ENCODE results near the gene XPNPEP2. TPM values are rescaled to one million over a fixed set of nuclear protein-coding genes. Genes with fewer than 3 reads are reported as not detected.

Gene XPNPEP2
- total and polyA plus RNA-seq, 4 donors: 0.87 to 4.1 (median 2.3) TPM

DNA sequence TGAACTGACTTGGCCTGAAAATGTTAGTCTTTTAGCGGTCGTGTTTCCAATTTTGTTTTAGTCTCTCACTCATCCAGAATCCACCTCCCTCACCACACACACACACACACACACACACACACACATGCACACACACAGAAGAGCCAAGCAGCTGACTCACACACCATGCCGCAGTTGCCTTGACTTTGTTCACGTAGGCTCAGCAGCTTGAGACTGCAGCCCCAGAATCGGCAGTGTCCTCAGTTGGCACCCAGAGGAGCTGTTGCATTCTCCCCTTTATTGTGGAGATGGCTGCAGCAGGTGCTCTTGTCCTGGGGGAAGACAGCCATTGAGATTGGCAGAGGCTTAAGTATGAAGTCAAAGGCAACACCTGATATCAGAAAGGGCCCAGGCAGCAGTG lies 20.9 kb upstream of the XPNPEP2 start:
- no peak for DNase-seq (ENCODE audit: low read depth in 4 of 6, low spot score in 6 of 6)
- WGBS (ENCODE audit: insufficient coverage): 33% methylated on average over 5 of the region's 5 CpGs
- Histone ChIP-seq H3K4me3 (ENCODE audit: low read depth, low read length) (no peak overlapping the region), H3K9me3 (ENCODE audit: control insufficient read depth, insufficient read depth, low read length) (no peaks in the 10 kb centered on the region), H3K27me3 (ENCODE audit: control insufficient read depth, insufficient read depth, low read length) (peaks cover 2% of the 10 kb centered on the region), H3K27ac (ENCODE audit: low read depth, low read length) (no peak overlapping the region), H3K36me3 (ENCODE audit: control insufficient read depth, insufficient read depth, low read length) (no peaks in the 10 kb centered on the region), H3K4me1 (ENCODE audit: control insufficient read depth, insufficient read depth, low read length) (no peaks in the 10 kb centered on the region)

DNA sequence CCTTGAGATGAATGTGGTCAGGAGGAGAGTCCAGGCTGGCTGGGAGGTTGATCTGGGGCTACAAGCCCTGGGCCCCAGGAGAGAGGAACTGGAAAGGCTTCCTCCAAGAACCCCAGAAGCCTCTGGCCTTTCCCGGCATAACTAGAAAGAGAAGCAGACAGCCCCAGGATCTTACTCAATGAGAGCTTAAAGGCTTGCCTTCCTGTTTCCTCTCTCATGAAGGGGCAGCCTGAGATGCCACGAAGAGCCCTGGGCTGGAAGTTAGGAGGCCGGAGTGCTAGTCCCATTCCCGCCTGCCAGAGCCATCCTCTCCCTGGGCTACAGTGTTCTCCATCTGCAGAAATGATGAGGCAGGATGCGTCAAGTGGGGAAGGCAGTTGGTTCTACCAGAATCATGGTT lies 20.1 kb upstream of the XPNPEP2 start:
- Histone ChIP-seq H3K27ac (ENCODE audit: low read depth, low read length) (no peak overlapping the region), H3K4me1 (ENCODE audit: control insufficient read depth, insufficient read depth, low read length) (no peaks in the 10 kb centered on the region), H3K27me3 (ENCODE audit: control insufficient read depth, insufficient read depth, low read length) (peaks cover 2% of the 10 kb centered on the region), H3K4me3 (ENCODE audit: low read depth, low read length) (no peak overlapping the region), H3K9me3 (ENCODE audit: control insufficient read depth, insufficient read depth, low read length) (no peaks in the 10 kb centered on the region), H3K36me3 (ENCODE audit: control insufficient read depth, insufficient read depth, low read length) (no peaks in the 10 kb centered on the region)
- DNase-seq (ENCODE audit: low read depth in 4 of 6, low spot score in 6 of 6): no peak
- WGBS (ENCODE audit: insufficient coverage): 76% methylated on average over 5 of the region's 5 CpGs

DNA sequence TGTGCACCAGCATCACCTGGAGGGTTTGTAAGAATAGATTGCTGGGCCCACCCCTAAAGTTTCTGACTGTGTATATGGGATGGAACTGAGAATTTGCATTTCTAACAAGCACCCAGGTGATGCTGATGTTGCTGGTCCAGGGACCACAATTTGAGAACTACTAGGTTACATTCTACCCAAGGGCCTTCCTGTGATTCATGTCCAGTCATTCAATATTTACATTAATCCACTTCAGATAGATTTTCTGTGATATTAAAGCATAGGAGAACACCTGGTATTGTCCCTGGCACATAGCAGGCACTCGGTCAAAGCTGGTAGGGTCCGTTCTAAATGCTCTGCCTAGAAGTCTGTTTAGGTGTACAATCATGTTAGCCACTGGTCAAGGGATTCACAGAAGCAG lies 19.5 kb upstream of the XPNPEP2 start:
- no peaks in the 10 kb centered on the region for H3K9me3 ChIP-seq (ENCODE audit: control insufficient read depth, insufficient read depth, low read length)
- no peak for DNase-seq (ENCODE audit: low read depth in 4 of 6, low spot score in 6 of 6)
- 62% methylated on average over 2 of the region's 2 CpGs for WGBS (ENCODE audit: insufficient coverage)
- H3K27me3 ChIP-seq (ENCODE audit: control insufficient read depth, insufficient read depth, low read length): peaks cover 2% of the 10 kb centered on the region
- no peaks in the 10 kb centered on the region for H3K36me3 ChIP-seq (ENCODE audit: control insufficient read depth, insufficient read depth, low read length)
- no peaks in the 10 kb centered on the region for H3K4me1 ChIP-seq (ENCODE audit: control insufficient read depth, insufficient read depth, low read length)
- H3K4me3 ChIP-seq (ENCODE audit: low read depth, low read length): no peak overlapping the region
- no peak overlapping the region for H3K27ac ChIP-seq (ENCODE audit: low read depth, low read length)

- Histone ChIP-seq H3K36me3 (ENCODE audit: control insufficient read depth, insufficient read depth, low read length) (no peaks in the 10 kb centered on the region), H3K9me3 (ENCODE audit: control insufficient read depth, insufficient read depth, low read length) (no peaks in the 10 kb centered on the region), H3K27ac (ENCODE audit: low read depth, low read length) (no peak overlapping the region), H3K27me3 (ENCODE audit: control insufficient read depth, insufficient read depth, low read length) (peaks cover 2% of the 10 kb centered on the region), H3K4me1 (ENCODE audit: control insufficient read depth, insufficient read depth, low read length) (no peaks in the 10 kb centered on the region), H3K4me3 (ENCODE audit: low read depth, low read length) (no peak overlapping the region)
- 34% methylated on average over 4 of the region's 11 CpGs for WGBS (ENCODE audit: insufficient coverage)
- DNase-seq (ENCODE audit: low read depth in 4 of 6, low spot score in 6 of 6): no peak
Measured at GRCh38 chrX:129719931-129720530, 18.7 kb upstream of the XPNPEP2 start.

GRCh38 chrX:129720741-129721140 lies 18.0 kb upstream of the XPNPEP2 start:
- H3K27me3 ChIP-seq (ENCODE audit: control insufficient read depth, insufficient read depth, low read length): peaks cover 2% of the 10 kb centered on the region
- DNase-seq (ENCODE audit: low read depth in 4 of 6, low spot score in 6 of 6): no peak
- H3K4me1 ChIP-seq (ENCODE audit: control insufficient read depth, insufficient read depth, low read length): no peaks in the 10 kb centered on the region
- no peaks in the 10 kb centered on the region for H3K36me3 ChIP-seq (ENCODE audit: control insufficient read depth, insufficient read depth, low read length)
- H3K9me3 ChIP-seq (ENCODE audit: control insufficient read depth, insufficient read depth, low read length): no peaks in the 10 kb centered on the region
- H3K27ac ChIP-seq (ENCODE audit: low read depth, low read length): no peak overlapping the region
- 86% methylated on average over 3 of the region's 6 CpGs for WGBS (ENCODE audit: insufficient coverage)
- H3K4me3 ChIP-seq (ENCODE audit: low read depth, low read length): no peak overlapping the region

- WGBS (ENCODE audit: insufficient coverage): no CpG with 5 or more reads among the region's 2 CpGs
- Histone ChIP-seq H3K4me1 (ENCODE audit: control insufficient read depth, insufficient read depth, low read length) (no peaks in the 10 kb centered on the region), H3K36me3 (ENCODE audit: control insufficient read depth, insufficient read depth, low read length) (no peaks in the 10 kb centered on the region), H3K4me3 (ENCODE audit: low read depth, low read length) (no peak overlapping the region), H3K27me3 (ENCODE audit: control insufficient read depth, insufficient read depth, low read length) (peaks cover 2% of the 10 kb centered on the region), H3K27ac (ENCODE audit: low read depth, low read length) (no peak overlapping the region), H3K9me3 (ENCODE audit: control insufficient read depth, insufficient read depth, low read length) (no peaks in the 10 kb centered on the region)
- DNase-seq (ENCODE audit: low read depth in 4 of 6, low spot score in 6 of 6): no peak
Measured at GRCh38 chrX:129721414-129721813, 17.4 kb upstream of the XPNPEP2 start.

GRCh38 chrX:129721870-129722269 lies 16.9 kb upstream of the XPNPEP2 start:
- DNase-seq (ENCODE audit: low read depth in 4 of 6, low spot score in 6 of 6): no peak
- Histone ChIP-seq H3K4me1 (ENCODE audit: control insufficient read depth, insufficient read depth, low read length) (no peaks in the 10 kb centered on the region), H3K27ac (ENCODE audit: low read depth, low read length) (no peak overlapping the region), H3K9me3 (ENCODE audit: control insufficient read depth, insufficient read depth, low read length) (no peaks in the 10 kb centered on the region), H3K36me3 (ENCODE audit: control insufficient read depth, insufficient read depth, low read length) (no peaks in the 10 kb centered on the region), H3K27me3 (ENCODE audit: control insufficient read depth, insufficient read depth, low read length) (peaks cover 2% of the 10 kb centered on the region), H3K4me3 (ENCODE audit: low read depth, low read length) (no peak overlapping the region)
- 59% methylated on average over 4 of the region's 4 CpGs for WGBS (ENCODE audit: insufficient coverage)

DNA sequence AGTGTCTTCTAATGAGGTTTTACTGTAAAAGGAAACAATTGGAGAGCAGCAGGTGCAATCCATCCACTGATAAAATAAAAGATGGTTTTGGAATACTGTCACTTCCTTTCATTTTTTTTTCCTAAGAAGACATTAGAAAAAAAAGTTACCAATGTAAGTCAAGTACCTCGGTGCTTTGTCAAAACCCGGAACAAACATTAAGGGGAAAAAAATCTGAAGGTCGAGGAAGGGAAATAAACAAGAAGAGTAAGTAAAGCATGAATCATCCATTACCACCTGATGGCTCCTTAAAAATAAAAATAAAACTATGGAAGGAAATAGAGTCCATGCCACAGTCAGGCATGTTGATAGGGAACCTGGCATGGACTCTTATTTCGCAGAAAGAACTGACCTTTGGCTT lies 15.3 kb upstream of the XPNPEP2 start:
- 42% methylated on average over 1 of the region's 4 CpGs for WGBS (ENCODE audit: insufficient coverage)
- Histone ChIP-seq H3K9me3 (ENCODE audit: control insufficient read depth, insufficient read depth, low read length) (no peaks in the 10 kb centered on the region), H3K36me3 (ENCODE audit: control insufficient read depth, insufficient read depth, low read length) (no peaks in the 10 kb centered on the region), H3K27me3 (ENCODE audit: control insufficient read depth, insufficient read depth, low read length) (peaks cover 2% of the 10 kb centered on the region), H3K4me1 (ENCODE audit: control insufficient read depth, insufficient read depth, low read length) (no peaks in the 10 kb centered on the region), H3K27ac (ENCODE audit: low read depth, low read length) (no peak overlapping the region), H3K4me3 (ENCODE audit: low read depth, low read length) (no peak overlapping the region)
- DNase-seq (ENCODE audit: low read depth in 4 of 6, low spot score in 6 of 6): no peak

- peaks cover 2% of the 10 kb centered on the region for H3K27me3 ChIP-seq (ENCODE audit: control insufficient read depth, insufficient read depth, low read length)
- 70% methylated on average over 3 of the region's 4 CpGs for WGBS (ENCODE audit: insufficient coverage)
- DNase-seq (ENCODE audit: low read depth in 4 of 6, low spot score in 6 of 6): no peak
- H3K4me3 ChIP-seq (ENCODE audit: low read depth, low read length): no peak overlapping the region
- H3K27ac ChIP-seq (ENCODE audit: low read depth, low read length): no peak overlapping the region
- H3K9me3 ChIP-seq (ENCODE audit: control insufficient read depth, insufficient read depth, low read length): no peaks in the 10 kb centered on the region
- no peaks in the 10 kb centered on the region for H3K36me3 ChIP-seq (ENCODE audit: control insufficient read depth, insufficient read depth, low read length)
- H3K4me1 ChIP-seq (ENCODE audit: control insufficient read depth, insufficient read depth, low read length): no peaks in the 10 kb centered on the region
Measured at GRCh38 chrX:129724754-129725153, 14.0 kb upstream of the XPNPEP2 start.

GRCh38 chrX:129726307-129727111 lies 12.3 kb upstream of the XPNPEP2 start:
- no peak overlapping the region for H3K4me3 ChIP-seq (ENCODE audit: low read depth, low read length)
- peaks cover 2% of the 10 kb centered on the region for H3K27me3 ChIP-seq (ENCODE audit: control insufficient read depth, insufficient read depth, low read length)
- H3K4me1 ChIP-seq (ENCODE audit: control insufficient read depth, insufficient read depth, low read length): no peaks in the 10 kb centered on the region
- no peak overlapping the region for H3K27ac ChIP-seq (ENCODE audit: low read depth, low read length)
- H3K9me3 ChIP-seq (ENCODE audit: control insufficient read depth, insufficient read depth, low read length): no peaks in the 10 kb centered on the region
- DNase-seq (ENCODE audit: low read depth in 4 of 6, low spot score in 6 of 6): peak in 4 of 6 donors; percentile 17 to 68 (median 42)
- WGBS (ENCODE audit: insufficient coverage): 38% methylated on average over 3 of the region's 4 CpGs
- no peaks in the 10 kb centered on the region for H3K36me3 ChIP-seq (ENCODE audit: control insufficient read depth, insufficient read depth, low read length)

All from spinal cord (tissue), 10 donors.